CD4-positive, alpha-beta memory T cell (primary cell): ENCODE data around the gene CHMP2B. TPM values are rescaled to one million over a fixed set of nuclear protein-coding genes. Genes with fewer than 3 reads are reported as not detected.

Experiments
- CTCF ChIA-PET: fragments of 350-600 bp; sonication (Branson Sonifier 250); formaldehyde crosslinking; loops from one replicate; lab custom pipeline; 2021; ENCODE audit warnings: inconsistent platforms; ENCODE audit not compliant: partially characterized antibody; lab: Charles Lee
- POLR2A ChIA-PET: fragments of 350-600 bp; sonication (Branson Sonifier 250); formaldehyde crosslinking; loops from one replicate; lab custom pipeline; 2021; ENCODE audit not compliant: partially characterized antibody; lab: Charles Lee
- DNase-seq, 5 donors: peaks; one replicate each; pipeline versions ENCODE4 v3.0.0 to v3.0.0-alpha.2; 2020 to 2022; ENCODE audit warnings: mixed read lengths in 1 of 5
- H3K27ac ChIP-seq: one replicate; pipeline ENCODE4 v1.7.0; 2013; ENCODE audit warnings: low read depth, low read length
- H3K27me3 ChIP-seq: 2 replicates; pipeline ENCODE4 v1.7.0; 2013; ENCODE audit warnings: mild to moderate bottlenecking, low read length, moderate library complexity; ENCODE audit not compliant: insufficient read depth
- H3K36me3 ChIP-seq: 2 replicates; pipeline ENCODE4 v1.7.0; 2013; ENCODE audit warnings: mild to moderate bottlenecking, low read length, moderate library complexity; ENCODE audit not compliant: insufficient read depth
- H3K4me1 ChIP-seq: 2 replicates; pipeline ENCODE4 v1.7.0; 2013; ENCODE audit warnings: mild to moderate bottlenecking, low read length, moderate library complexity; ENCODE audit not compliant: insufficient read depth
- H3K4me3 ChIP-seq, 2 donors: one replicate each; pipeline ENCODE4 v1.7.0; 2013; ENCODE audit warnings: low read length in 2 of 2, mild to moderate bottlenecking in 1 of 2
- H3K9me3 ChIP-seq, 2 donors: one replicate each; pipeline ENCODE4 v1.7.0; 2013; ENCODE audit warnings: low read length in 2 of 2, control low read depth in 1 of 2; ENCODE audit not compliant: control insufficient read depth in 1 of 2
- H3K27ac Mint-ChIP-seq, 7 donors: one replicate each; pipeline ENCODE4 v1.8.0; 2020 to 2021; ENCODE audit warnings: mixed read lengths in 7 of 7, mild to moderate bottlenecking in 6 of 7, inconsistent platforms in 3 of 7, moderate library complexity in 3 of 7
- H3K27me3 Mint-ChIP-seq, 2 donors: one replicate each; pipeline ENCODE4 v1.8.0; 2020 to 2021; ENCODE audit warnings: mixed read lengths in 2 of 2
- H3K36me3 Mint-ChIP-seq, 2 donors: one replicate each; pipeline ENCODE4 v1.8.0; 2020 to 2021; ENCODE audit warnings: mixed read lengths in 2 of 2, inconsistent platforms in 1 of 2, mild to moderate bottlenecking in 1 of 2
- H3K4me1 Mint-ChIP-seq, 4 donors: one replicate each; pipeline ENCODE4 v1.8.0; 2020 to 2021; ENCODE audit warnings: mixed read lengths in 4 of 4, mild to moderate bottlenecking in 1 of 4
- H3K4me3 Mint-ChIP-seq, 8 donors: one replicate each; pipeline ENCODE4 v1.8.0; 2020 to 2021; ENCODE audit warnings: mixed read lengths in 8 of 8, mild to moderate bottlenecking in 7 of 8, moderate library complexity in 6 of 8, inconsistent platforms in 3 of 8
- H3K9me3 Mint-ChIP-seq, 8 donors: one replicate each; pipeline ENCODE4 v1.8.0; 2020 to 2021; ENCODE audit warnings: mixed read lengths in 8 of 8, mild to moderate bottlenecking in 5 of 8, inconsistent platforms in 3 of 8, moderate library complexity in 1 of 8
- intact Hi-C: fragments of 100-400 bp; cut with micrococcal nuclease; formaldehyde crosslinking; loops from one replicate; pipeline ENCODE4 v1.15.1; 2023
- polyA plus RNA-seq, 2 donors: library from polyadenylated mRNA; unstranded; fragments of 300-500 nt; fragmentation: Illumina TruSeq; gene quantifications; one replicate each; pipeline ENCODE4 v1.2.3, GENCODE V29; 2021
- total RNA-seq, 2 experiments: library from RNA; stranded (reverse); gene quantifications; one replicate each; pipeline ENCODE4 v1.2.3, GENCODE V29; 2021

Gene CHMP2B
- total RNA-seq, result 10 to 100 TPM; 25.9 to 30.8 TPM
- polyA plus RNA-seq, result 10 to 100 TPM; 47.3 to 51.1 TPM

- Histone ChIP-seq H3K27ac (peak within 1 kb of the TSS; percentile 86), H3K36me3 (no peaks in the 10 kb centered on the region), H3K27me3 (no peaks in the 10 kb centered on the region), H3K4me1 (peaks cover 35% of the 10 kb centered on the region), H3K9me3 (no peaks in the 10 kb centered on the region), H3K4me3 (peak within 1 kb of the TSS; percentile 71 to 92)
- peaks cover 0 to 3% (median 0%) of the 10 kb centered on the region in 8 donors for H3K9me3 Mint-ChIP-seq
- CTCF ChIA-PET, result interaction anchor here (1.5 to 1.6 kb wide), 2 partner anchors 32 to 124 kb away, joined by 5 to 6 read pairs; no protein-coding TSS in a partner anchor
- POLR2A ChIA-PET, result interaction anchor here (1.5 to 2.2 kb wide), 2 partner anchors 832 to 923 kb away, joined by 15 to 16 read pairs; partner anchors contain the start of genes C3orf38, CGGBP1 and ZNF654
- peak; percentile 90 to 92 (median 91) for DNase-seq
- H3K27ac Mint-ChIP-seq, result peak within 1 kb of the TSS; percentile 96 to 99 (median 98)
- H3K27me3 Mint-ChIP-seq, result peaks cover 6 to 7% of the 10 kb centered on the region in 2 donors
- H3K36me3 Mint-ChIP-seq, result peaks cover 7 to 18% of the 10 kb centered on the region in 2 donors
- peaks cover 33 to 56% (median 38%) of the 10 kb centered on the region in 4 donors for H3K4me1 Mint-ChIP-seq
- H3K4me3 Mint-ChIP-seq, result peak within 1 kb of the TSS; percentile 97 to 99 (median 98)
- intact Hi-C loops, result loop anchor here (1.0 kb wide), 3 partner anchors 12 to 922 kb away; partner anchors contain the start of genes C3orf38, CGGBP1 and ZNF654
Observed at GRCh38 chr3:87227104-87227834, at the start of gene CHMP2B. Gene CHMP2B (plus strand): TSS chr3:87227309. CDS start chr3:87227523, 214 bp downstream.

- DNase-seq, result no peak
- no peak overlapping the region for H3K27ac ChIP-seq
- no peaks in the 10 kb centered on the region for H3K36me3 ChIP-seq
- no peaks in the 10 kb centered on the region for H3K27me3 ChIP-seq
- POLR2A ChIA-PET, result no interaction called here
- H3K9me3 ChIP-seq, result no peaks in the 10 kb centered on the region
- H3K27ac Mint-ChIP-seq, result no peak overlapping the region
- intact Hi-C loops, result no loop called here
- no peaks in the 10 kb centered on the region for H3K4me1 ChIP-seq
- peaks cover 2 to 4% of the 10 kb centered on the region in 2 donors for H3K27me3 Mint-ChIP-seq
- no peaks in the 10 kb centered on the region for H3K4me1 Mint-ChIP-seq
- H3K9me3 Mint-ChIP-seq, result no peaks in the 10 kb centered on the region
- CTCF ChIA-PET, result interaction anchor here (1.6 to 1.8 kb wide), 2 partner anchors 9 to 11 kb away, joined by 3 to 9 read pairs; no protein-coding TSS in a partner anchor
- no peak overlapping the region for H3K4me3 ChIP-seq
- H3K36me3 Mint-ChIP-seq, result no peaks in the 10 kb centered on the region
- H3K4me3 Mint-ChIP-seq, result no peak overlapping the region
Observed at GRCh38 chr3:87179642-87180041, 47.5 kb upstream of the CHMP2B start.

- Mint-ChIP-seq H3K36me3 (no peaks in the 10 kb centered on the region), H3K27ac (no peak overlapping the region), H3K9me3 (no peaks in the 10 kb centered on the region), H3K4me1 (no peaks in the 10 kb centered on the region), H3K4me3 (no peak overlapping the region), H3K27me3 (peaks cover 2 to 10% of the 10 kb centered on the region in 2 donors)
- CTCF ChIA-PET, result no interaction called here
- POLR2A ChIA-PET, result no interaction called here
- H3K27ac ChIP-seq, result no peak overlapping the region
- no peaks in the 10 kb centered on the region for H3K4me1 ChIP-seq
- DNase-seq, result no peak
- H3K27me3 ChIP-seq, result no peaks in the 10 kb centered on the region
- no peaks in the 10 kb centered on the region for H3K9me3 ChIP-seq
- intact Hi-C loops, result no loop called here
- H3K36me3 ChIP-seq, result no peaks in the 10 kb centered on the region
- H3K4me3 ChIP-seq, result no peak overlapping the region
Observed at GRCh38 chr3:87181551-87181950, 45.6 kb upstream of the CHMP2B start.

- H3K4me1 Mint-ChIP-seq, result no peaks in the 10 kb centered on the region
- CTCF ChIA-PET, result no interaction called here
- Histone ChIP-seq H3K4me3 (no peak overlapping the region), H3K36me3 (no peaks in the 10 kb centered on the region), H3K27me3 (no peaks in the 10 kb centered on the region), H3K4me1 (no peaks in the 10 kb centered on the region), H3K27ac (no peak overlapping the region), H3K9me3 (no peaks in the 10 kb centered on the region)
- intact Hi-C loops, result no loop called here
- peaks cover 4 to 14% of the 10 kb centered on the region in 2 donors for H3K27me3 Mint-ChIP-seq
- no peak overlapping the region for H3K27ac Mint-ChIP-seq
- POLR2A ChIA-PET, result no interaction called here
- DNase-seq, result no peak
- no peak overlapping the region for H3K4me3 Mint-ChIP-seq
- H3K9me3 Mint-ChIP-seq, result no peaks in the 10 kb centered on the region
- H3K36me3 Mint-ChIP-seq, result no peaks in the 10 kb centered on the region
Observed at GRCh38 chr3:87182023-87182422, 45.1 kb upstream of the CHMP2B start.

GRCh38 chr3:87186608-87187159 is 40.4 kb upstream of the CHMP2B start:
- ChIA-PET CTCF (no interaction called here), POLR2A (no interaction called here)
- H3K4me1 ChIP-seq, result no peaks in the 10 kb centered on the region
- Mint-ChIP-seq H3K4me3 (no peak overlapping the region), H3K4me1 (no peaks in the 10 kb centered on the region), H3K27ac (no peak overlapping the region), H3K36me3 (no peaks in the 10 kb centered on the region), H3K27me3 (peaks cover 8 to 16% of the 10 kb centered on the region in 2 donors), H3K9me3 (no peaks in the 10 kb centered on the region)
- H3K9me3 ChIP-seq, result no peaks in the 10 kb centered on the region
- intact Hi-C loops, result no loop called here
- H3K27me3 ChIP-seq, result no peaks in the 10 kb centered on the region
- no peak overlapping the region for H3K27ac ChIP-seq
- no peak for DNase-seq
- H3K36me3 ChIP-seq, result no peaks in the 10 kb centered on the region
- H3K4me3 ChIP-seq, result no peak overlapping the region

- peaks cover 9 to 13% of the 10 kb centered on the region in 2 donors for H3K27me3 Mint-ChIP-seq
- no peaks in the 10 kb centered on the region for H3K4me1 Mint-ChIP-seq
- Histone ChIP-seq H3K27me3 (no peaks in the 10 kb centered on the region), H3K36me3 (no peaks in the 10 kb centered on the region), H3K4me1 (no peaks in the 10 kb centered on the region), H3K27ac (no peak overlapping the region), H3K9me3 (no peaks in the 10 kb centered on the region), H3K4me3 (no peak overlapping the region)
- intact Hi-C loops, result no loop called here
- peaks cover 0 to 6% (median 0%) of the 10 kb centered on the region in 8 donors for H3K9me3 Mint-ChIP-seq
- ChIA-PET POLR2A (no interaction called here), CTCF (no interaction called here)
- no peaks in the 10 kb centered on the region for H3K36me3 Mint-ChIP-seq
- no peak for DNase-seq
- no peak overlapping the region for H3K4me3 Mint-ChIP-seq
- no peak overlapping the region for H3K27ac Mint-ChIP-seq
Observed at GRCh38 chr3:87191175-87191574, 35.9 kb upstream of the CHMP2B start.

GRCh38 chr3:87191641-87192040 is 35.5 kb upstream of the CHMP2B start:
- intact Hi-C loops, result no loop called here

More at GRCh38 chr3:87191641-87192040, 35.5 kb upstream of the CHMP2B start:
- Mint-ChIP-seq H3K27me3 (peaks cover 9 to 13% of the 10 kb centered on the region in 2 donors), H3K9me3 (peaks cover 0 to 10% (median 0%) of the 10 kb centered on the region in 8 donors), H3K27ac (no peak overlapping the region), H3K4me3 (no peak overlapping the region), H3K36me3 (no peaks in the 10 kb centered on the region), H3K4me1 (no peaks in the 10 kb centered on the region)
- Histone ChIP-seq H3K27me3 (no peaks in the 10 kb centered on the region), H3K4me3 (no peak overlapping the region), H3K9me3 (no peaks in the 10 kb centered on the region), H3K4me1 (no peaks in the 10 kb centered on the region), H3K27ac (no peak overlapping the region), H3K36me3 (no peaks in the 10 kb centered on the region)
- no peak for DNase-seq
- ChIA-PET CTCF (no interaction called here), POLR2A (no interaction called here)
